GM12878 (cell line): ENCODE results near the gene MBD3L5.
"Not testable (repeated sequence)": the region's sequence is repeated elsewhere in the genome, so short reads cannot be mapped to it uniquely, and the experiment has no call there.

Source experiments
- EP300 ChIP-seq, 2 experiments: fragments of 150-350 bp in 1 of 2; IDR thresholded peaks; 2 replicates each; pipeline ENCODE4 v1.6.1; 2011 to 2012; ENCODE audit warnings: low read depth in 2 of 2, low read length in 2 of 2, borderline replicate concordance in 1 of 2, improper control_type of control experiment in 1 of 2, inconsistent platforms in 1 of 2; ENCODE audit not compliant: control insufficient read depth in 1 of 2
- POLR2AphosphoS2 ChIP-seq: IDR thresholded peaks from 2 replicates; pipeline ENCODE4 v1.6.1; 2011; ENCODE audit warnings: low read depth, mild to moderate bottlenecking, low read length, improper control_type of control experiment, moderate library complexity
- ZNF24 ChIP-seq: fragments of 450-650 bp; IDR thresholded peaks from 2 replicates; pipeline ENCODE4 v1.6.1; 2017; ENCODE audit warnings: antibody characterized with exemption, mild to moderate bottlenecking
- TF ChIP-seq, protein P1 (sequence below): IDR thresholded peaks from 2 replicates; pipeline ENCODE4 v1.6.1; 2012; ENCODE audit warnings: mild to moderate bottlenecking, low read depth, low read length

- TF ChIP-seq, protein P1, sequence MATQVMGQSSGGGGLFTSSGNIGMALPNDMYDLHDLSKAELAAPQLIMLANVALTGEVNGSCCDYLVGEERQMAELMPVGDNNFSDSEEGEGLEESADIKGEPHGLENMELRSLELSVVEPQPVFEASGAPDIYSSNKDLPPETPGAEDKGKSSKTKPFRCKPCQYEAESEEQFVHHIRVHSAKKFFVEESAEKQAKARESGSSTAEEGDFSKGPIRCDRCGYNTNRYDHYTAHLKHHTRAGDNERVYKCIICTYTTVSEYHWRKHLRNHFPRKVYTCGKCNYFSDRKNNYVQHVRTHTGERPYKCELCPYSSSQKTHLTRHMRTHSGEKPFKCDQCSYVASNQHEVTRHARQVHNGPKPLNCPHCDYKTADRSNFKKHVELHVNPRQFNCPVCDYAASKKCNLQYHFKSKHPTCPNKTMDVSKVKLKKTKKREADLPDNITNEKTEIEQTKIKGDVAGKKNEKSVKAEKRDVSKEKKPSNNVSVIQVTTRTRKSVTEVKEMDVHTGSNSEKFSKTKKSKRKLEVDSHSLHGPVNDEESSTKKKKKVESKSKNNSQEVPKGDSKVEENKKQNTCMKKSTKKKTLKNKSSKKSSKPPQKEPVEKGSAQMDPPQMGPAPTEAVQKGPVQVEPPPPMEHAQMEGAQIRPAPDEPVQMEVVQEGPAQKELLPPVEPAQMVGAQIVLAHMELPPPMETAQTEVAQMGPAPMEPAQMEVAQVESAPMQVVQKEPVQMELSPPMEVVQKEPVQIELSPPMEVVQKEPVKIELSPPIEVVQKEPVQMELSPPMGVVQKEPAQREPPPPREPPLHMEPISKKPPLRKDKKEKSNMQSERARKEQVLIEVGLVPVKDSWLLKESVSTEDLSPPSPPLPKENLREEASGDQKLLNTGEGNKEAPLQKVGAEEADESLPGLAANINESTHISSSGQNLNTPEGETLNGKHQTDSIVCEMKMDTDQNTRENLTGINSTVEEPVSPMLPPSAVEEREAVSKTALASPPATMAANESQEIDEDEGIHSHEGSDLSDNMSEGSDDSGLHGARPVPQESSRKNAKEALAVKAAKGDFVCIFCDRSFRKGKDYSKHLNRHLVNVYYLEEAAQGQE: not testable (repeated sequence)
- not testable (repeated sequence) for TF ChIP-seq ZNF24; EP300 (IDR thresholded peaks at IDR 0.05; ENCODE audit: borderline replicate concordance in 1 of 2, control insufficient read depth in 1 of 2, low read depth in 2 of 2, low read length in 2 of 2); POLR2AphosphoS2
Measured at GRCh38 chr19:7041563-7041962, 11.2 kb downstream of the MBD3L5 start.
